Measurements from ENCODE around the gene GRAMD1B. TPM values are rescaled to one million over a fixed set of nuclear protein-coding genes. Genes with fewer than 3 reads are reported as not detected.

GRAMD1B gene
- total and polyA plus RNA-seq, 12 donors = 7.3 to 41.0 (median 21.0) TPM

GRCh38 chr11:123437236-123437979, 7.3 kb downstream of the GRAMD1B start:
- H3K9me3 ChIP-seq = no peaks in the 10 kb centered on the region
- intact Hi-C loops (cut with DNase I) = no loop called here
- no peak overlapping the region for H3K27ac ChIP-seq
- H3K4me1 ChIP-seq = peaks cover 0 to 7% (median 0%) of the 10 kb centered on the region in 9 donors
- no peak for DNase-seq
- H3K36me3 ChIP-seq = no peaks in the 10 kb centered on the region
- WGBS, 2 donors = 87 to 88% methylated on average over 9 of the region's 9 CpGs
- no peak for TF ChIP-seq CTCF (IDR thresholded peaks at IDR 0.05)
- no peaks in the 10 kb centered on the region for H3K27me3 ChIP-seq
- H3K4me3 ChIP-seq = no peak overlapping the region
- no peak for ATAC-seq

- ATAC-seq (no peak), DNase-seq (no peak)
- no peak for TF ChIP-seq CTCF (IDR thresholded peaks at IDR 0.05)
- intact Hi-C loops (cut with DNase I) = no loop called here
- H3K27me3 ChIP-seq = no peaks in the 10 kb centered on the region
- H3K4me1 ChIP-seq = peaks cover 0 to 7% (median 0%) of the 10 kb centered on the region in 9 donors
- H3K9me3 ChIP-seq = no peaks in the 10 kb centered on the region
- H3K4me3 ChIP-seq = no peak overlapping the region
- 67 to 72% methylated on average over 7 of the region's 7 CpGs for WGBS, 2 donors
- no peaks in the 10 kb centered on the region for H3K36me3 ChIP-seq
- no peak overlapping the region for H3K27ac ChIP-seq
Measured at GRCh38 chr11:123438131-123438627, 8.1 kb downstream of the GRAMD1B start.

GRCh38 chr11:123439616-123440015, 9.5 kb downstream of the GRAMD1B start:
- Histone ChIP-seq H3K4me1 (peaks cover 0 to 13% (median 0%) of the 10 kb centered on the region in 9 donors), H3K9me3 (no peaks in the 10 kb centered on the region), H3K4me3 (no peak overlapping the region), H3K36me3 (no peaks in the 10 kb centered on the region), H3K27me3 (no peaks in the 10 kb centered on the region), H3K27ac (no peak overlapping the region)
- DNase-seq (no peak), ATAC-seq (no peak)
- no peak for TF ChIP-seq CTCF (IDR thresholded peaks at IDR 0.05)
- intact Hi-C loops (cut with DNase I) = no loop called here
- 77 to 92% methylated on average over 4 of the region's 4 CpGs for WGBS, 2 donors

GRCh38 chr11:123441161-123441560, 11.1 kb downstream of the GRAMD1B start:
- no peak overlapping the region for H3K27ac ChIP-seq
- 93 to 96% methylated on average over 5 of the region's 5 CpGs for WGBS, 2 donors
- no peaks in the 10 kb centered on the region for H3K36me3 ChIP-seq
- H3K27me3 ChIP-seq = no peaks in the 10 kb centered on the region
- H3K9me3 ChIP-seq = no peaks in the 10 kb centered on the region
- no peak overlapping the region for H3K4me3 ChIP-seq
- ATAC-seq = no peak
- no peak for DNase-seq
- intact Hi-C loops (cut with DNase I) = no loop called here
- no peak for TF ChIP-seq CTCF (IDR thresholded peaks at IDR 0.05)
- peaks cover 0 to 7% (median 0%) of the 10 kb centered on the region in 9 donors for H3K4me1 ChIP-seq

All from heart right ventricle (tissue), 16 donors.